Pons (tissue), 1 donor: ENCODE measurements around the gene ZFHX3.
A peak's percentile ranks its signal among the peaks of the same experiment; 100 is the strongest.

Experiments used
- DNase-seq: peaks from one replicate; pipeline ENCODE4 v3.0.0-alpha.2; 2016; ENCODE audit warnings: low spot score

The ZFHX3 gene

DNA sequence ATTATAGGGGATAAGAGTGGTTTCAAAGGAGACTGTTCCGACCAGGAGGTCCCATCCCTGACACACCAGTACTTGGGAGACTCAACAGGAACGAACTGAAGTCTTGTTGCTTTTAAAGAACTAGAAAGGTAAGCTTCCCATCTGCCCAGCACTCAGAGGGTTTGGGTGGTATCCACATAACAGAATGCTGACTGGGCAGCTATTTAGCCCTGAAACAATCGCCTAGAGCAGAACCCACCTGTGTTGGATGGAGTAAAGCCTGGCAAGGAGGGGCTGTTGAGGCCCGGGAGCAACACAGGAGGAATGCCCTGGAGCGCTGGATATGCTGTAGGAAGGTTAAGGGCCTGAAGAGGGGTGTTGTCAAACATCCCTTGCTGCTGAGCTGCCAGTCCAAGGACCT, 254.9 kb downstream of the ZFHX3 start:
- no peak for DNase-seq

DNA sequence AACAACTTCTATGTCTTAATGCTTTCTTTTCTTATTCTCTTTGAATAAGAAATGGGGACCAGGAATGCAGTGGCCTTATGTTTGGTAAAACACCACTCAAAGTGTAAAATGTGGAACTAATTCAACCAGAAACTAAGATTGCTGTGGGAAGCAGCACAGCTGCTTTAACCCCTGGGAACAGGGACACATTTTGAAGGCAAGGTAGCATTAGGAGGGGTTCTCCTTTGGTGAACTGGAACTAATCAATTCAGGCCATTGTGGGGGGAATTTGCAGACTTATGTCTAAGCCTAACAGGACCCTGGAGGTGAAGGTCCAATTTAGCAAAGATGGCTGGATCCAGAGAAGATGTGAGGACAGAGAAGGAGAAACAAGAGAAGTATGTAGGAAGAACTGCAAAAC, 256.1 kb downstream of the ZFHX3 start:
- DNase-seq: no peak

GRCh38 chr16:72789921-72790320, 258.0 kb downstream of the ZFHX3 start:
- no peak for DNase-seq

- DNase-seq: no peak
Measured at GRCh38 chr16:72789465-72789864, 258.5 kb downstream of the ZFHX3 start.

DNA sequence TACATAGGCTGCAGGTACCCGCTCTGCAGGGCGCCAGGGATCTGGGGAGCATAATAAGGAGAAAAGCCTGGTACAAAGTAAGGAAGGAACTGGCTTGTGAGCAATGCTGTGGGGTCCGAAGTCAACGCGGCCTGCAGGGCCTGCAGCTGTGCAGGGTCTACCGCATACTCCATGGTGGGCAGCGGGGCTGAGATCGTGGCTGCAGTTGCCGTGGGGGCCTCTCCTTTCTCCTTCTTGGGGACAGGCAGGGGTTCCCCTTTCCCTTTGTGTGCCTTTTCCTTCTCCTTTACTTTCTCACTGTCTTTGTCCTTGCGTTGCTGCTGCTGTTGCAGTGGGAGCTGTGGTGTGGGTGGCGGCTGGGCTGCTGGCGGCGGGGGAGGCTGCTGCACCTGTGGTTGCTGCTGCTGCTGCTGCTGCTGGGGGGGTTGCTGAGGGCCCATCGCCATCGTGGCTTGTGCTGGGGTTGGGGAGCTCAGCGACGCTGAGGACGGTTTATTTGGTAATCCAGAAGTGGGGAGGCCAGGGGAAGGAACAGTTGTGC, 259.6 kb downstream of the ZFHX3 start:
- no peak for DNase-seq

- DNase-seq: peak; percentile 46
Measured at GRCh38 chr16:72787514-72788268, 260.2 kb downstream of the ZFHX3 start.

DNA sequence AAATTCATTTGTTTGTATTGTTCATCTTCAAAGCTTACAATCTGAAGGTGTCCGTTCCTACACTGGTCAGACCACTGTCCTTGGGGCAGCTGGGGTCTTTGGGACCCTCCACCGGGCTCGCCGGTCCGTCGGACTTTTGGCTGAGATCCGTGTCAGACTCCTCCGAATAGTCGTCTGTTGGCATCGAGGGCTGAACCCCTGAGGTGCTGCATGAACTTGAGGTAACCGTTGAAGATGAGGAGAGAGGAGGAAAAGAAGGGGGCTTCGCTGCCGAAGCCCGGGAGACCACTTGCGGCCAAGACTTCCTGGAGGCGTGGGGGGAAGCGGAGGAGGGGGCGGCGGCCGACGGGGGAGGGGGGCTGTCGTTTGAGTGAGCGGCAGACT, 260.8 kb downstream of the ZFHX3 start:
- DNase-seq: no peak

GRCh38 chr16:72786606-72787005, 261.3 kb downstream of the ZFHX3 start:
- DNase-seq: no peak

DNA sequence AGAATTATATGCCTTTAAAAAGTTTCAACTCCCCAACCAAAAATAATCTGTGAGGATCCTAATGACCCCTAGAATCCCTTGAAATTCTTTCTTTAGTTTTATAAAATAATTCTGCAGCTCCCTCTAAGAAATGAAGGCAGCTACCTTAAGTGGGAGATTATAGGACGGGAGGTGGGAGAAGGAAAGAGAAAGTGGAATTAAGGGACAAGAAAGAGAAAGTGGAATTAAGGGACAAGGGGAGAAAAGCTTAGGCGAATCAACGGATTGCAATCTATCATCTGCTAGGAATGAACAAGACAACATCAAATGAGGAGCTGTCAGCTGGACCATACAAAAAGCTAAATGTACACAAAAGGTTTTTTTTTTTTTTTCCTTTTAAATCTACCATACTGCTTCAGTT, 262.0 kb downstream of the ZFHX3 start:
- DNase-seq: no peak

DNA sequence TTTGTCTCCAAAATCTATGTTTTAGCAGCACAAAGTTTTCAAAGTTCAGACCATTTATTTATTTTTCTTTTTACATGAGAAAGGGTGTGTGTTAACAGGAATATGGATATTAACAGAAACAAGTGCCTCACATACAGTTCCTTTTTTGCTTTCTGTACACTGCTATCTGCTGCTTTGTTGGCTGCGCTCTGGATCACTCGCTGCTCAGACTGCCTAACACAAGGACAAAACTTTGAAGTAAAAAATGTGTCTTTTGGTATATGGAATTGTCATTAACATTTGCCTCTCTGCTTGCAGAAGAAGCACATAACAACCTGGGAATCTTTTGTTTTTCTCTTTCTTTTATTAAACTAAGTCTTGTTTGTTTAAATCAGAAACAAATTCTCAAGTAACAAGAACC, 262.8 kb downstream of the ZFHX3 start:
- DNase-seq: no peak

DNA sequence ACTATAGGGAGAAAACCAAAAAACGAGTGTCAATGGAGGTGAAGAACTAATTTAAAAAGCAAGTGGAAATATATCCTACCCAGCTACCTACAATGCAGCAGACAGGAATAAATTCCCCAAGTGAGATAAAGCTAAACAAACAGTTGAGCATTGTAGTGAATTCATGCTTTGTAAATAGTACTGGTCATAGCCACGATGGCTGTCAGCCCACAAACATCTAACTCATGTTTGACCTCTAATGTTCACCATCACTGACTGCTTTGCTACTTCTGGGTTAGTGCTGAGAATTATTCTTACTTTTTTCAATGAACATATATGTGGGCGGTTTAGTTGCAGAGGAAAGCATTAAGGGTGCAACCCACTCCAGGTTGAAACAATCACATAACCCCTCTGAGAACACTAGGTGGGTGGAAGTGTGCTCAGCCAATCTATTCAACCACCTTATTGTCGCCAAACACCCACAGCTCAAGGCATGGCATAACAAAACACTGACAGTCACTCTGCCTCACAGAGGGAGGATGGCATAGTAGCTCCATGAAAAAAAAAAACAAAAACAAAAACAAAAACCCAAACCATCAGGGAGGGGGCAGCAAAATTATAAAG, 264.1 kb downstream of the ZFHX3 start:
- DNase-seq: peak; percentile 35

- DNase-seq: no peak
Measured at GRCh38 chr16:72769876-72770275, 278.1 kb downstream of the ZFHX3 start.

DNA sequence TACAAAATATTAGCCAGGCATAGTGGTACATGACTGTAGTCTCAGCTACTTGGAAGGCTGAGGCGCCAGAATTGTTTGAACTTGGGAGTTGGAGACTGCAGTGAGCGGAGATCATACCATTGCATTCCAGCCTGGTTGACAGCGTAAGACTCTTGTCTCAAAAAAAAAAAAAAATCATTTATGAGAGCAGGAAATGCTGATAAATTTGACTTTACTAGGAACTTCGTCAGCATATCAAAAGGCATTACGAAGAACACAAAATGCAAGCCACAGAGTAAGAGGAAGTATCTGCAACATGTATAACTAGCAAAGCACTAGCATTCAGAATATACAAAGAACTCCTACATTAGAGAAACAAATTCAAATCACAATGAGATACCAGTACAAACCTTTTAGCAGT, 279.3 kb downstream of the ZFHX3 start:
- DNase-seq: no peak

DNA sequence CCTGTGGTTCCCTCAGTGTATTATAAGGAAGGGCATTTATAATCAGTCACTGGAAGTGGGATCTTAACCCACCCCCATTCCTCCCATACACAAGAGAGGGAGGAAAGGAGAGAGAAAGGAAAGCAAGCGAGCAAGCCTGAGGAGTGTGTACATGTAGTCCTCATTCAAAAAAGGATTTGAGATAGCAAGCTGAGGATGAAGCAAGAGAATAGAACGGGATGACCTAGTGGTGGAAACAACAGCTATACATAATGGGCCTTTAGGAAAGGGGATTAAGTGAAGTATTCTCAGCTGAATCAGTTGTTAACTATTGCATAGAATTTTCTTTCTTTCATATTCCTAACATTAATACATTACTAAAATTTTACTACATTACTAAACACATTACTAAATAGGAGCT, 281.4 kb downstream of the ZFHX3 start:
- DNase-seq: no peak

- no peak for DNase-seq
Measured at GRCh38 chr16:72764015-72764654, 283.8 kb downstream of the ZFHX3 start.

- DNase-seq: no peak
Measured at GRCh38 chr16:72760581-72760980, 287.3 kb downstream of the ZFHX3 start.

DNA sequence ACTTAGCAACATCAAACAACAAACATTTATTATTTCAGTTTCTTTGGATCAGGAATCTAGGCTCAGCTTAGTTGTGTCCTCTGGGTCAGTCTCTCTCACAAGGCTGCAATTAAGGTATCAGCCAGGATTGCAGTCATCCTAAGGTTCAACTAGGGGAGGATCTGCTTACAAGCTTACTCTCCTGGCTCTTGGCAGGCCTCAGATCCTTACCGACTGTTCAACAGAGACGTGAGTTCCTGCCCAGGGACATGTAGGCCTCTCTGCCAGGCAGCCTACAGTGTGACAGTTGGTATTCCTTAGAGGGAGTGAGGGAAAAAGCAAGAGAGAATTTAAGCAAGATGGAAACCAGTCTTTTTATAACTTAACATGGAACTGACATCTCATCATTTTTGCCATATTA, 294.0 kb downstream of the ZFHX3 start:
- peak; percentile 2 for DNase-seq

GRCh38 chr16:72752004-72752695, 295.8 kb downstream of the ZFHX3 start:
- DNase-seq: no peak

GRCh38 chr16:72751076-72751475, 296.9 kb downstream of the ZFHX3 start:
- DNase-seq: no peak

- no peak for DNase-seq
Measured at GRCh38 chr16:72749091-72749490, 298.8 kb downstream of the ZFHX3 start.

GRCh38 chr16:72744076-72744793, 303.7 kb downstream of the ZFHX3 start:
- DNase-seq: no peak
